HG02763 (cell line): Measurements from ENCODE around the gene LRRC27.
"Not testable (repeated sequence)": the region's sequence is repeated elsewhere in the genome, so short reads cannot be mapped to it uniquely, and the experiment has no call there.

ENCODE experiments used
- ATAC-seq: cut with Tn5 transposase; IDR thresholded peaks from one replicate; pipeline ENCODE4 v1.9.1; 2021; ENCODE audit warnings: mild to moderate bottlenecking, moderate library complexity; ENCODE audit not compliant: unreplicated experiment

Gene LRRC27

DNA sequence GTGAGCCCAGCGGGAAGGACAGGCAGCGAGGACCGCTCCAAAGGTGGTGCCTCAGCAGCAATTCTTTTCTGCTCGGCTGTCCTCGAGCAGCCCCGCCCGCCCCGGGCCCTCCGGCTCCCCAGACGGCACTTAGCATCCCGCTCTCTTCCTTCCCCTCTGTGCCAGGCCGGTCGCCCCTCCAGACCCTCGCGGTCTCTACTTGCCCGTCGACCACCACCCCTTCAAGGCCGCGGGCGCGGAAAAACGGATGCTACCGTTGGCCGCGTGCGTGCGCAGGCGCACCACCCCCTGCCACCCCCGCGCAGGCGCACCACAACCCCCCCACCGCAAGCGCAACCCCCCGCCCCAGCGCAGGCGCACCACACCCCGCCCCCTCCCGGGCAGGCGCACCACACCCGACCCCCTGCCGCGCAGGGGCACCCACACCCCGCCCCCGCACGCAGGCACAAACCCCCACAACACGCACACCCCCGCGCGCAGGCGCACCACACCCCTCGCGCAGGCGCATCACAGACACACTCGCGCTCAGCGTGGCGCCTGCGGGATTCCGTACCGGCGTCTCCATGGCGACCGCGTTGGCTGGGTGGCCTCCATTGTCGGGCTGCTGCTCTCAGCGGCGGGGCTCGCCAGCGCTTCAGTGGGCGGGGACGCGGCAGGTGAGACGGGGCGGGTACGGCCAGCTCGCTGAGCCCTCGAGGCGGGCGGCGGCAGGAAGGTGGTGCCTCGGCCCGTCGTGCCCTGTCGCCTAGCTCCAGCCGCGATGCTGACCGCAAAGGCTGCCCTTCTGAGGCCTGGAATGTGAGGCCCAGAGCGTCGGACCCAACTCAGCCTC is at the start of gene LRRC27:
Gene LRRC27, plus strand, starts transcription at position 593 of the 832 bp plus-strand sequence. CDS start 1,332 bp downstream, outside the sequence.
- peak; percentile 85 for ATAC-seq

DNA sequence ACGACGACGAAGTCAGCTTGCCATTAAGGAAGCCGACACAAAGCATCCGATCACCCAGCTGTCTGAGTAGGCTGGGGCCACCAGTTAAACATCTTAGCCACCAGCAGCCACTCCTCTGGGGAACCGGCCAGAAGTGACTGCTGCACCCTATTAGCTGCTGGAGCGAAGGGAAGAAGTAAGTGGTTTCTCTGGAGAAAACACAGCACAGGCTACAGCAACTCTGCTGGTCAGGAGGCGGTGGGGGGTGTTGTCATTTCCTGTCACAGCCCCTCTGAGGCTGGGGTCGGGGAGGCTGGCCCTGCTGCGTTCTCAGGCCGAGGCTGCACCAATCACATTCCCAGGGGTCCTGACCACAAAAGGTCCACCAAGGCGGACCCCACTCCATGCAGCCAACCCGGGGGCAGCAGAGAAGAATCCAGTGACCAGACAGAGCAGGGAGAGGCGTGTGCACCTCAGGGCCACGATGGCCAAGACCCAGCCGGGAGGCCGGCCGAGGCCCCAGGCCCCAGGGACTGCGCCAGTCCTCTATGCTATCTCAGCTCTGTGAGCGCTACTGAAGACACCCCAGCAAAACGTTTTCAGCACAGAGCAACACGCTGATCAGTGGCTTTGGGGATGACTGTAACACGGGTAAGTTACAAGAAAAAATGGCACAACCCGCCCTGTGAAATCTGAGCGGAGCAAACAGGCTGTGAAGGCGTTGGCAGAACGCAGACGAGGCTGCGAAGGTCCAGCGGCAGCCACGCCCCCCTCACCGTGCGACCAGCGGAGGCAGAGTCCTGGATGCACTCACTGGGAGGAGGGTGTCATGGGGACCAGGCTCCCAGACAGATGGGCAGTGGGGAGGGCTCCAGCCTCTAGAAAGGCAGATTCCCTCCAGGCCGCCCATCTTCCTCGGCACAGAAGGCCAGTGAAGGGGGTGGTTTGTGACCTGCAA is 49.1 kb upstream of the LRRC27 start:
- ATAC-seq, result no peak

DNA sequence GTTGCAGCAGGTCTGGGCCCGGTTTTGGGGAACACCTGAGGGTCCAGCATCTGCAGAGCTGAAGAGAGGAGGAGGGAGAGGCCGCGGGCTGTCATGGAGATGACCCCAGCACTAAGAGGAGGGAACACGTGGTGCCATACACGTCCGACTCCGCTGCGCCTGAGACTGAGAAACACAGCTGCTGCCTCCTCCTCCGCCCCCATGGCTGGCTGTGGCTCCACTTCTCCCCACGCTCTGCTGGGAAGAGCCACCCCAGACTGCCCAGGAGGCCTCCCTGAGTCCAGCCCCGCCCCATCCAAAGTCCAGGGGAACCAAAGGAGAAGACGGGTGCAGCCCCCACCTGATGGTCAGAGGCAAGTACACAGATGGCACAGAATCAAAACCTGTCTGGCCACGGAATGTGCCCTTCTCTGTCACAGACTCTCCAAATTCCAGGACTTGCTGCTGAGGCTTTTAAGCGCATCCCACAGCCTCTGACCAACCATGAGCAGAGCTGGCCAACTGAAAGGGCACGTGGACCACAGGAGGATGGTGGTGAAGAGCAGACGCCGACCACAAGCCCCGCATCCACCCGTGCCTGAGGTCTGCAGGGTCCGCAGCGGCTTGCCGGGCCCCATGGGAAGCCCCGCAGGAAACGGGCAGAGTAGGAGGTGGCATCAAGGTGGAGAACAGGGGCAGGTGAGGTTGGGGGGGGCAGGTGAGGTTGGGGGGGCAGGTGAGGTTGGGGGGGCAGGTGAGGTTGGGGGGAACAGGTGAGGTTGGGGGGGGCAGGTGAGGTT is 48.2 kb upstream of the LRRC27 start:
- ATAC-seq, result no peak

DNA sequence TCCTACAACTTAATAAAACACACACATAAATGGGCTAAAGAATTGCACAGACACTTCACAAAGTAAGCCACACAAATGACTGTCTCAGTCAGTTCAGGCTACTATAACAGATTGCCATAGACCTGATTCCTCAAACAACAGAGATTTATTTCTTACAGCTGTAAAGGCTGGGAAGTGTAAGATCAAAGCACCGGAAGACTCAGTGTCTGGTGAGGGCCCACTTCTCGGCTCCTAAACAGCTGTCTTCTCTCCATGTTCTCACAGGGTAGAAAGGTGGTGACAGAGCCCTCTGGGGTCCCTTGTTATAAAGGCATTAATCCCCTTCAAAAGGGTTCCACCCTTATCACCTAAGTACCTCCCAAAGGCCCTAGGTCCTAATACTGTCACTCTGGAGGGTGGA is 42.6 kb upstream of the LRRC27 start:
- no peak for ATAC-seq

DNA sequence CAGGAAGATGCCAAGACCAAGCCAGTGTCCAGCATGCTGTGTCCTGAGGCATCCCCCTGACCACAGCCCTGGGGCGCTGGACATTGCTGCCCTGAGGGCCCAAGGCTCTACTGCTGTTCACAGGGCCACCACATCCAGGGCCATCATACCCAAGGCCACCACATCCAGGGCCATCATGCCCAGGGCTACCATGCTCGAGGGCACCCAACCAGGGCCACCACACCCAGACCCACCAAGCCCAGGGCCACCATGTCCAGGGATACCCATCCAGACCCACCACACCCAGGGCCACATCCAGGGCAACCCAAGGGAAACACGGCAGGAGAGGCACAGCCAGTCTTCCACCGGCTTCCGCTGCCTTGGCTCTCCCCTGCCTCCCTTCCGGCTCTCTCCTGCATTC is 41.4 kb upstream of the LRRC27 start:
- no peak for ATAC-seq

DNA sequence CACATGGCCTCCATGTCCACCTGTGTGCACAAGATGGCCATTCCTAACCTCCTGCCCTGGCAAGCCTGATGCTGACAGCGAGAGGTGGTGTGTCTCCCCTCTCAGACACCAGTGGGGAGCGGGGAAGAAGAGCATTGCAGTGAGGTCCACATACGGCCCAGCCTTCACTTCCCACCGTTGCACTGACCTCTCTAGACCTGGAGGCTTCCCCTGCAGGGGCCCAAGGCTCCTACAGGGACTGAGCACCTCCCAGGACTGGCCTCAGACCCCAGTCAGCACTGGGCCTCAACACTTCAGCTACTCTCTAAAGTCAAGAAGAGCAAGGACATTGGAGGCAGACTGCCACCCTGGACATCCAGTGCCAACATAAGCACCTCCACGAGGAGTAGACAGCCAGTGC is 40.2 kb upstream of the LRRC27 start:
- ATAC-seq, result no peak

DNA sequence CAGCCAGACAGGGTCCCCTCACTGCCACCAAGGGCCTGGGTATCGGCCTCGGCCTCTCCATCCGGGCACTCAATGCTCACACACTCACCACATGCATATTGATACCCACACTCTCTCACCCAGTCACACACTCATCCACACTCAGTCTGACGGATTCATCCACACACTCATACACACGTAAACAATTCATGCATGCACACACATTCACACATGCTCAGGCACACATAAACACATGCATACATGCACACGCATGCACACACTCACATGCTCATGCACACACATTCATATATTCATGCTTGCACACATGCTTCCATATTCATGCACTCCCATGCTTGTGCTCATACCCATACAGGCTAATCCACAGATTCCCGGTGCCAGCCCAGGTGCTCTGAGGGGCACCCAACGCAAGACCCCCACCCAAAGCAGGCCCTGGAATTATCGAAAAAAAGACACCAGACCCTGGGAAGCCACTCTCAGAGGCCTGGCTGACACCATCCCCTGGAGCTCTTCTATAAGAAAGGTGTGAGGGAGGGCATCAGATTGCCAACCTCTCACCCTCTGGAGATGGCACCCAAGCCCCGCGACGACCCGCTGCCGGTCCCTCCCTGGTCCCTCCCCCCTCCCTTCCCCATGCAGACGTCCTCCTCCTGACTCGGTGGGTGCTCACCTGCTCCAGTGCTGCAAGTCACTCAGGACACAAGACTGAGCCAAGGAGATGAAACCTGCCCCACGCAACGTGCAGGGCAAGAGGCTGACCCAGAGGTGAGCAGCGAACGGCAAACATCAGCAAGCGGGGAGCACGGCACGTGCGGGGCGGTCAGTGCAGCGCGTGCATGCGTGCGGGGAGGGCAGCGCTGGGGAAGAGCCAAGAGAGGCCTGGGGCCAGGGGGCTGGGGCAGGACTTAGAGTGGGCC is 39.4 kb upstream of the LRRC27 start:
- no peak for ATAC-seq

DNA sequence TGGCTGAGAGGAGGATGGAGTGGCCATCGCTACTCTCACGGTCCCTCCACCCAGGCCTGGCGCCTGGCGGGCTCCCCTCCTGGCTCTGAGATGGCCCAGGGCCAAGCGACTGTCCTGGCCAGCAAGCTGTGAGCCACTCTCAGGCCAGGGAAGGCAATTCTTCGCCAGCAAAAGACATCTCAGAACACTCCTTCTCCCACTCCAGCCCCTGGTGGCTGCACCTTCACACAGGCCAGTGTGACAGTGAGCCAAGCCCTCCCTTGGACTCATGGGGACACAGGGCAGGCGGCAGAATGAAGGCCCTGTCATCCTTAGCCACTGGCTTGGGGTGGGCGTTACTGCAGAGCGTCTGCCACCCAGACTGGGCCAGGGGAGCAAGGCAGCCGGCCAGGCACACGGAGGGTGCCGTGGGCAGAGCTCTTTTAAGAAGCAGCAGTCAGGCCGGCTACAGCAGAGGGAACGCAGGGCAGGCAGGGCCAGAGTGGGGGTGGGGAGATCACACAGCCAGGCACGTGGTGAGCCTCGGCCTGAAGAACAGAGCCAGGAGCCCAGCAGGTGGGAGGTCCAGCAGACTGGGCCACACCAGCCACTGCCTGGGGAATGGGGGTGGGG is 38.7 kb upstream of the LRRC27 start:
- no peak for ATAC-seq

DNA sequence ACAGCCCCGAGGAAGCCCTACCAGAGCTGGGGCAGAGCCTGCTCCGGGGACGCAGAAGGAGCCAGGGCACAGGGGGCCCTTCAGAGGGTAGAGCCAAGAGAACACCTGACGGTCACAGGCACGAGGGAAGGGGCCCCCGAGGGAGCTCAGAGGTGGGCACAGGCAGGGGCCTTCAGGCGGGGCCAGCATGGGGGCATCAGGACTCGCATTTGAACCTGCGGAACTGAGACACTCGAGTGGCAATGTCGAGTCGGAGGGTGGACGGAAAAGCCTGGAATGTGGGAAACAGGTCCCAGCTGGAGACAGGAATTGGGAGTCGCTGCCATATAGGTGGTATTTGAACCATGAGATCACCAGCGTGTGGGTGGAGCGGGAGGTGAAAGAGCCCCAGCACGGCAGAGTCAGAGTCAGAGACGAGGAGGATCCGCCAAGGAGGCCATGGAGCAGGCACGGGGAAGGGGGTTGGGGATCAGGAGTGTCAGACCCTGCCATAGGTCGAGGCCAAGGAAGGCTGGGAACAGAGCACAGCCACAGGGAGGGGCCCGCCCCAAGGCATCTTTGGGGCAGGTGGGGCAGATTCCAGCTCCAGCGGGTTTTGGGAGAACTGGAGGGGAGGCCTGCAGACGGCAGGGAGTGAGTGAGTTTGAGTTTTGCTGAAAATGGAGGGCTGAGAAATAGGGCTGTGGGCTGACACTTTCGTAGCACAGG is 38.0 kb upstream of the LRRC27 start:
- no peak for ATAC-seq

DNA sequence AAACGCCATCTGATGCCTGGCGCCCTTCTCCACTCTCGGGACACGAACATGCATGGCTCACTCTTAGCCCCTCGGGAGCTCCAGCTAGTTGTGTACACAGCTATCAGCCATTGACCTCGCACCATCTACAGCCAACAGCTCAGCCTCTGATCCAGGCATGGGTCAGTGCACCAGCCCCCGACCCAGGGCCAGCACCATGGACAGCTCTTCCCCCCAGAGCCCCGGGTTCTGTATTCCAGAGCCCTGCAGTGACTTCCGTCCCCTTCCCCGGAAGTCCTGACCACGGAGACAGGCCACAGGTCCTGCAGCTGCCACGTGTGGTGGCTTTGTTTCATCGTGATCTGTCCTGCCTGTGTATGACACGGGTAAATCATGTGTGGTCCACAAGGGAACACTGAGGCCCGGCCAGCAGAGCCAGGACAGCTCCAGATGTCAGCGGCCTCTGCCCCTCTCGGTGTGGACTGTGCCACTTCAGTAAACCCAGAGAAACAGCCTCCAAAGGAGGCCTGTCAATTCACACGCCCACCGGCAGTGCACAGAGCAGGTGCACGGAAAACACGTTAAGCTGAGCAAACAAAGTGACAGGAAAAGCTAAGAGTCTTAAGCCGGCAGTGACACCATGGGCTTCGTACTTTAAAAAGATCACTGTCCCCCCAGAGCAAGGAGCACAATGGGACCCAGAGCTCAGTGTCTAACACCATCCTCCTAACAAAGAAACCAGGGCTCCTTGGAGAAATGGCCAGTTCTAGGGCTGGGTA is 37.3 kb upstream of the LRRC27 start:
- no peak for ATAC-seq

DNA sequence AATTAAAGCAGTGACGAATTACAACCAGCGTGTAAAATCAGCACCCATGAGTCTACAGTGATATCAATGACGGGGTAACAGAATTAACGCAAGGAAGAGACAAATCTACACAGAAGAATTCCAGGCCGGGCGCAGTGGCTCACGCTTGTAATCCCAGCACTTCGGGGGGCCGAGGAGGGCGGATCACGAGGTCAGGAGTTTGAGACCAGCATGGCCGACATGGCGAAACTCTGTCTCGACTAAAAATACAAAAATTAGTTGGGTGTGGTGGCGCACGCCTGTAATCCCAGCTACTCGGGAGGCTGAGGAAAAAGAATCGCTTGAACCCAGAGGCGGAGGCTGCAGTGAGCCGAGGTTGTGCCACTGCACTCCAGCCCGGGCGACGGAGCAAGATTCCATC is 36.5 kb upstream of the LRRC27 start:
- ATAC-seq, result not testable (repeated sequence)

DNA sequence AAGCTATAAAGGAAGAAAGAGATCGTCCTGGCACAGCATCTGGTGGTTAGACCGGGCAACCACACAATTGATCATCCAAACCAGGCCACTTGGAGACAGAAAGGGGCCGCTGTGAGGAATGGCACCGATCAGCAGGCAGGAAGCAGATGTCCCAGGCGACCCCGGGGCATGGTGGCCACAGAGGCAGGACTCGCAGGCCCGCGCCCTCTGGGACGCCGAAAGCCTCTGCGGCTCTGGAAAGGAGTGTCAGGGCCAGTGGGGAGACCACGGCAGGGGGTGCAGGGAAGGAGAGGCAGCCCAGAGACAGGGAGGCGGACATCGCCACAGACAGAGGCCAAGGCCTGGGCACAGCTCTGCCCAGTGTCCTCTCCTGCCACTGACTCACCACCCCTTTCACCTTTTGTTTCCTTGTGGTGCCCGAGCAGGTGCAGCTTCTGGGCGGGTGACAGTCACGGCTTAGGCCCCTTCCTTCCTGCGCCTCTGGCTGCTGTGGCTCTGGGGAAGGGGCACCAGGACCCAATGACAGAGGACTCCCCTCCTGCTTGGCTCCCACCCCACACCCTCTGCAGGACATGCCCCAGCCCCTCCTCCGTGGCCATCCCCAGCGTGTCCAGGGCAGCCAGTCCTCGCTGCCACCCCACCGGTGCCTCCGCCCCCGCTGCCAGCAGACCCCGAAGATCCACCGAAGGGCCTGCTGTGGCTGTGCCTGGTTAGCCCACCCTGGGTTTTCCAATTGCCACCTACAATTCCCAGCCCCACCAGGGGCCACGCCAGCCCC is 35.1 kb upstream of the LRRC27 start:
- no peak for ATAC-seq

DNA sequence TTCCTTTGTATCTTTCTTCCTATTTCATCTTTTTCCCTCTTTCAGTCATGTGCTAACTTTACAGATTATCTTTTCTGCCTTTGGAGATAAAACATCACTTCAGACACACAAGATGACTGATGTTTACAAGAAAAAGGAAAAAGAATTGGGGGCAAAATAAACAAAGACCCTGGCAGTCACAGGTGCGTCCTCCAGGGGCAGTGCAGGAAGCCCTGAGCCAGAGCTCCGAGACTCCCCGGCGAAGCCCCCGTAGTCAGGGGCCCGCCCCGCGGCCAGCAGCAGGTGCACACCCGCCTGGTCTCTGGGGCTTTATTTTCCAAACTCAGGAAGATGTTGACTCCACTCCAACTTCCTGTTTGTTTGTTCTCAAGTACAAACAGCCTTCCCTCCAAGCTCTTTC is 34.5 kb upstream of the LRRC27 start:
- no peak for ATAC-seq

DNA sequence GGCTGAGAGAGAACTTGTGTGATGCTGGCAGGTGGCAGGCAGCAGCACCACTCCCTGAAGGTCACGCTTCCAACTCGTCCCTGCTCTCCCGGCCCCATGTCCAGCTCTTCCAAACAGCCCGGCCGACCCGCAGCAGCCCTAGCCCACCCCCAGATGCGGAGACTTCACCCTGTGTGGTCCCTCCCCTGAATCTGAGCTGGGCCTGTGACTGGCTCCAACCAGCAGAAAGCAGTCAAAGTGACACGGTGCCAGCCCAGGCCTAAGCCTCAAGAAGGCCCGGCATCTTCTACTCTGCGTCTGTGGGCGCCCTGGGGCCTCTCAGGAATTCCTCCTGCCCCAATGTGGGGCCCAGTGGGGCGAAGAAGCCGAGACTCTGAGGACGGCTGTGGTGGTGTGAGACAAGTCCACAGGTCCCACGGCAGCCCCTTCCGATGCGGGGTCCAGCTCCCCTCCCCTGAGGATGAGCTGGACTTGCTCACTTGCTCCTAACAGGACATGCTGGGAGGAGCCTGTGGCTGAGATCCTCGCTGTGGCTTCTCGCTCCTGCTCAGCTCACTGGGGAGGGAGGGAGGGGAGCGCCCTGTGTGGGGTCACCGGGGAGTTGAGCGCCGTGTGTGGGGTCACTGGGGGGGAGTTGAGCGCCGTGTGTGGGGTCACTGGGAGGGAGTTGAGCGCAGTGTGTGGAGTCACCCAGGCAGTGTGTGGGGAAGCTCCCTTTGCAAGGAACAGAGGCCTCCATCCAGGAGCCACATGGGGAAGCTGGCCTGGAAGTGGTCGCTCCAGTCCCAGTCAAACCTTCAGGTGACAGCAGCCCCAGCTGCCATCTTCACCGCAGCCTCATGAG is 33.7 kb upstream of the LRRC27 start:
- no peak for ATAC-seq

DNA sequence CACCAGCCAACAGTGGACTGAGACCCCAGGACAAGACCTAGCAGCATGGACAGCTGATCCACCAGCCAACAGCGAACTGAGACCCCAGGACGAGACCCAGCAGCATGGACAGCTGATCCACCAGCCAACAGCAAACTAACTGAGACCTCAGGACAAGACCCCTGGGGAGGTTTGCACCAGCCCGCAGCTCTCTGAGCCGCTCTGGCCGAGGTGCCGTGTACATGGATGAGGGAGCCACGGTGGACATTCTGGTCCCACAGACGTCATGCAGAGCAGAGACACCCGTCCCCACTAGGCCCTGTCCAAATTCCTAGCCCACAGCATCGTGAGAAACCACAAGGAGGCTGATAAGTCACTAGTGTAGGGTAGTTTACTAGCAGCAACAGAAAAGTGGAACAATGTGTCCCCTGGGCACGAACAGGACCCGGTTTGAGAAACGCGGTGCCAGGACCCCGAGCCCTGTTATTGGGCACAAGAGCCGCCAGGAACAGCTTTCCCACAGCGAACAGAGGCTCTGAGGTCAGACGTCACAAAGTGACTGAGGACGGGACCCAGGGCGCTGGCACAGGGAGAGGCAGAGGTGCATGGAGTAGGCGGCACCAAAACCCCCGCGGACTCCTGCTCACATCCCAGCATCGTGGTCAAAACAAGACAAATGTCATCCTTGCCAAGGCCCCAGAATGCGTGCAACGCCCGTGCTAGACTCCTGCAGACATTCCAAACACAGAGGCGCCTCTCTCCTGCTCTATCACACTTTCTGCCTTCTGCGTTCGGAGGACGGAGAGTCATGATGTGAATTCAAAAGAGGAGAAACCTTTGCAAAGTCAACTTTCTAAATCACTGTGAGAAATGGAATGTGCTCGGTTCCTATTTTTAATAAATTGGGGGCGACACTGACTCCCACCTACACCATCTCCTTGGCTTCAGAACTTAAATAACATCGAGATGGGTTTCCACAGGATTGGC is 32.3 kb upstream of the LRRC27 start:
- ATAC-seq, result no peak
